Superior temporal gyrus (tissue), 1 donor: ENCODE data around the gene CCDC195.

Source experiments
- DNase-seq: peaks from one replicate; pipeline ENCODE4 v3.0.0-alpha.2; 2016; ENCODE audit errors: extremely low spot score

Gene CCDC195

GRCh38 chr2:224716201-224716600 lies at the start of gene CCDC195:
CCDC195 (minus strand) TSS chr2:224716365; CDS start chr2:224716365, 0 bp downstream.
- no peak for DNase-seq

- no peak for DNase-seq
Measured at GRCh38 chr2:224764565-224765236, 48.5 kb upstream of the CCDC195 start.

GRCh38 chr2:224757934-224758548 lies 41.9 kb upstream of the CCDC195 start:
- no peak for DNase-seq

DNA sequence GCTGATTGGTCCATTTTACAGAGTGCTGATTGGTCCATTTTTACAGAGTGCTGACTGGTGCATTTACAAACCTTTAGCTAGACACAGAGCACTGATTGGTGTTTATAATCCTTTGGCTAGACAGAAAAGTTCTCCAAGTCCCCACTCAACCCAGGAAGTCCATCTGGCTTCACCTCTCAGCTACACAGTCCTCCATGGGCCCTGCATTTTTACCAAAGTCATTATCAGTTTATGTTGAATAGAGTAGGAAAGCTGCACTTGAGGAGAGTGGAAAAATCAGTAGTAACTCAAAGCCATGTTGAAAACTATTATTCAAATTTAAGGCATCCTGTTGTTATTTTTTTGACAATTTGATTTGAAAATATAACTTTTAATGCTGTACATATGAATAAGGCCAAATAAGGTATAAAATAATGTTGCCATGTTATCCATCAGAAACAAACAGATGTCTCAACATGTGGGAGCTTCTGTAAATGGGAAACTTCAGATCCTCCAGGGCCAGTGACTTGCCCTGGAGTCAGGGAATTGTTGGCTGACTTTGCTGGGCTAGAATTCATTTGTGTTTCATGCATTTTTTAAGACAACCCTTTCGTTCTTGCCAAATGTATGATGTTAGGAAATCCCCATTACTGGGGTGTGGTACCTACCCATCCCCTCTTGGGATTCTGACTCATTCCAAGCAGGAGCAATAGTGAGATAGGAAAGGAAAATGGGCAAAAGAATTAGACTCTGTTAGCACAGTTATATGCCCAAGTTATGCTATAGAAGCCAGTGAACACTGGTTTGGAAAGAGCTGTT lies 37.8 kb upstream of the CCDC195 start:
- no peak for DNase-seq

- DNase-seq: no peak
Measured at GRCh38 chr2:224751996-224752698, 36.0 kb upstream of the CCDC195 start.

GRCh38 chr2:224749136-224749535 lies 33.0 kb upstream of the CCDC195 start:
- DNase-seq: no peak

- no peak for DNase-seq
Measured at GRCh38 chr2:224747765-224748164, 31.6 kb upstream of the CCDC195 start.

- no peak for DNase-seq
Measured at GRCh38 chr2:224736227-224736626, 20.1 kb upstream of the CCDC195 start.

GRCh38 chr2:224734949-224735348 lies 18.8 kb upstream of the CCDC195 start:
- DNase-seq: no peak

DNA sequence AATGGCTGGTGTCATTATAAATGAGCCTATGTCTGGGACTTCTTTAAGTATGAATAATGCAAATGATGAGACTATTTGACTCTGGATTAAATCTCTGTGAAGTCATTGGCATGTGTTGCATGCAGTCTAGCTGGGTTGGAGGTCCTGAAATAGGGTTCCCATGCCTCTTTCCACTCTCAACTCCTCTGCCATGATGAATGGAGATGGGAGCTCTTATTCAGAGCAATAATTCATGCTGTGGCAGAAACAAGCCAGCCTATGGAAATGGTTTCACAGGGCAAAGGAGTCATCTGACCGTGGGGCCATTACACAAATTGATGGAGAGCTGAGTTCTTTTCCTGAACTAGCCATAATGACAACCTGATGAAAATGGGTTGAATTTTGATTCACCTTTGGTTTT lies 15.5 kb upstream of the CCDC195 start:
- no peak for DNase-seq

DNA sequence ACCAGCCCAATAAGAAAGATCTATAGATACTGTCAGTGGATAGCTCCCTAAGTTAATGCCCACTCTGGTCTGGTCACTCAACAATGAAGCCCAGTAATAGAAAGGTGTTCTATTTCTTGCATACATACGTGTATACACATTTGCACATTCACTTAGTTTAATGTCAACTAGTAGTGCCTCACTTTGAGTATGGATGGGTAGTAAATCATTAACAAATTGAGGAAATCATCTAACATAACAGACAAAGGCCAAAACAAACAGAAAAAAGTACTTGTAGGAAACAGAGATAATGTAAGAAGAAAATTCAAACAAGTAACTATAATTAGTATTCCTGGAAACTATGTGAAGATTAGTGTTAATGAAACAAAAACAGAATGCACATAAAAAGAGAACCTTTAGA lies 13.3 kb upstream of the CCDC195 start:
- DNase-seq: no peak

- no peak for DNase-seq
Measured at GRCh38 chr2:224724331-224724730, 8.2 kb upstream of the CCDC195 start.

DNA sequence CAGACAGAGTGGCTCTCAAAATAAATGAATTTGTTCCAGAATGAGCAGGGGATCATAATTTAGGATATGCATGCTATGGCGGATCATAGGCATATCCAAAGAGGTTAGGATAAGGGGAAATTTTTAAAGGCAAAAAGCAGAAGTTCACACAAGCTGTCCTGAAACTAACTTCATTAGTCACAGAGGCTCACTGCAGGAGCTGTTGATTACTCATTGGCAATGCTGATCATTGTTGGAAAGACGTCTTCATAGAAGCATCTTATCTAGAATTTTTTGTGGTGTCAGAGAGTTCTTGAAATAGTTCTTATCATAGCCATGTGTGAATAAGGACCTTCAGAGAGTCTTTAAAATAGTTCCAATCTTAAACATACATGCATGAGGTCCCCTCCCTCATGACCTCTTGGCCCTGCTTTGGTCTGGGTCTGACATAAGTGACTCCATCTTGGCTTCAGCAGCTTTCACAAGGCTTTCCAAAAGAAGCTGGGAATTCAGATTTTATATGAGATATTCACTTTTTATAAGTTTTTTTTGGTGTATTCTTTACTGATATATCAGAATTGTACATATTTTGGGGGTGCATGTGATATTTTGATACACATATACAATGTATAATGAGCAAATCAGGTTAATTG lies 7.5 kb upstream of the CCDC195 start:
- no peak for DNase-seq

DNA sequence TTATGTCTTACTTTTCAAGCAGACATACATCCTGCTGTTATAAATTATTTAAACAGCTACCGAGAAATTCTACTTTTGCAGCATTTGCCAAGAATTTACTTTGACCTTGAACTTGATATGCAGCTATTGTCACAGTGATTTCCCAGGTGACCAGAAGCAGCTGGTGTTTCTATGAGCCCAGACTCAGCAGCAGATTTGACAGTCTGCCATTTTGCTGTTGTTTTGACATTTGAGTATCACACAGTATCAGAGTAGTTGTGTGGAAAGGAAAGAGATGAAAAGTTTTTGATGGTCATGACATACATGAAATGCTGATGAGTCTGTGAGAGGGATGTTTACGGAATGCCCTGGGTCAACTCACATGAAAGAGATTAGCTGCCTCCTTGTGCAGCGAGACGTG lies 6.6 kb upstream of the CCDC195 start:
- DNase-seq: no peak

DNA sequence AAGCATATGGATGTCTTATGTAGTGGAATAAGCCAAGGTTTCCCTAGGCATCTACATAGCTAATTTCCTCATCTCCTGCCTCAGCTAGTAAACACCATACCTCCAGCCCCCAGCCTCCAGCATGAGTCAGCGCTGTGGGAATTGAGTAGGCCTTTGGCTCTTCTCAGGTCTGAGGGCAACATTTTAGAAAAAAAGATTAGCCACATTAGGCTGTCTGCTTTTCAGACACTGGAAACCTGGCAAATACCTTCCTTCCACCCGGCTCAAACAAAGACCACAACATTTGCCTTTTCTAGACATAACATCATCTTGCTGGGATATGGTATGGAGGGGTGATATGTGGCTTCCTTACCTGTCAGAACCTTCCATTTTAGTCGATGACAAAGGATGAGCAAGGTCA lies 6.1 kb upstream of the CCDC195 start:
- no peak for DNase-seq

- DNase-seq: no peak
Measured at GRCh38 chr2:224716921-224717320, 756 bp upstream of the CCDC195 start.

DNA sequence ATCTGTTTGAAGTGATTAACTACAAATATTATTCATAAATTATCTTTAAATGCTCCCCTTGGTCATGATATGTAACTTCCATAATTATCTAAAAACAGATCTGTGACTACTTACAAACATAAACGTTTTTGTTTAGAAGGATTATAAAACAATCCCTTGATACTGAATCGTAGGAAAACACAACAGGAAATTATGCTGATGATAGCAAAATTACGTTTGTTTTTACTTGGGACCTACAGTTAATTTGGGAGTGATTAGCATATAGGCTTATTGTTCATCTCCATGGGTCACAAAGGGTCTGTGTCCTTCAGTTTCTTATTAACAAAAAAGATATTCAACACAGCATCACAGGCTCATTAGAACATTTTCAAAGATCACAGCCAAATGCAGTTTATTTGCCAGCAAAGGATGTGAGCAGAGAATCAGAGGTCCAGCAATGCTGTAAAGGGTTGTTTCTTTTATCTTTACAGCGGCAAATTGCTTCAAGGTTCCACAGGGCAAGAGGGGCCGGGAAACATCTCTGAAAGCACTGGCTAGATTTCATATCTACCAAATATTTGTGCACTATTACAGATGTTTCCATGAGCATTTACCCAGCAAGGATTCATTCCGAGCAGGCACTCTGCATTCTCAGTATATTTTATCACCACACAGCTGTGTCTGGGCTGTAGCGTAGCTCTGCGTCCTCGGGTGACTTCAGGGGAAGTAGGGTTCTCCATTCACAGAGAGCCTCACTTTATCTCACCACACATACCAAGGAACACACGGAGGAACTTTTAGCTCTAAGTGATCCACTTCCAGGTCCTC lies 4.1 kb downstream of the CCDC195 start:
- DNase-seq: peak; percentile 16

GRCh38 chr2:224711381-224711780 lies 4.8 kb downstream of the CCDC195 start:
- no peak for DNase-seq

DNA sequence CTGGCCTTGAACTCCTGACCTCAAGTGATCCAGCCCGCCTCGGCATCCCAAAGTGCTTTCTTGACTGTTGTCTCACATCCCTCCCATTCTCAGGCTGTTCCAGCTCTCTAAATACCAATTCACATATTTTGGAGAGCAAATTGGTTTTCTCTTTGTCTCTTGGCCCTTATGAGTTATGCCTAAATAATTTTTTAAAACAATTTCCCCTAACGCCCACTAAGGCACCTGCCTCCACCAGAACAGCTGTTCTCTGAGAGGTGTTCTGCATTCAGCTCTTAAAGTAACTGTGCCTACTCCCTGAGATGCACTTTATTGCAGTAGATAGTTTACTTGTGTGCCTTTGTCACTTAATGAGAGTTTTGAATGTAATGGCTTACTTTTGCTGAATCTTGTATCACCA lies 6.9 kb downstream of the CCDC195 start:
- DNase-seq: no peak

DNA sequence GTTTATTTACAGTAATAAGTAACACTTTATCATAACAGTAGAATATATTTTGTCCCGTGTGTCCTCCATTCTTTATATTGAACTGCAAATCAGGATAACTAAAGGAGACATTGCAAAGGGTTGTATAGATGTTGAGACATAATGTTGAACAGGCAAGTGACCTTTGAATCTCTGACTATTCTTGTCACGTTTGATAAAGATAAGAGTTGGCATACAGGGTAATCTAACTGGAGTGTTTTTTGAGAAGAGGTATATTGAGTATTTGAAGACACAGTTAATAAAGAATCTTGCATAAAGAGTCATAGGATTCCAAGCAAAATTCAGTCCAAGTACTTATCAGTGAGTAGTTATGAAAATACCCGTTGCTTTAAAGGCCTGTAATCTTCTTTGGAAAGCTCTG lies 21.7 kb downstream of the CCDC195 start:
- DNase-seq: no peak

- DNase-seq: no peak
Measured at GRCh38 chr2:224691563-224691962, 24.6 kb downstream of the CCDC195 start.
